HG03045 (cell line): ENCODE results near the gene SEMA4D.

Experiments
- ATAC-seq: cut with Tn5 transposase; IDR thresholded peaks from one replicate; pipeline ENCODE4 v1.9.1; 2021; ENCODE audit warnings: mild to moderate bottlenecking, moderate library complexity; ENCODE audit not compliant: unreplicated experiment

The SEMA4D gene

GRCh38 chr9:89466451-89467277 lies 31.2 kb downstream of the SEMA4D start:
- peak; percentile 51 for ATAC-seq

GRCh38 chr9:89465726-89466308 lies 32.1 kb downstream of the SEMA4D start:
- no peak for ATAC-seq

GRCh38 chr9:89465001-89465451 lies 32.9 kb downstream of the SEMA4D start:
- no peak for ATAC-seq

GRCh38 chr9:89464300-89464901 lies 33.5 kb downstream of the SEMA4D start:
- ATAC-seq: no peak

GRCh38 chr9:89462817-89463683 lies 34.9 kb downstream of the SEMA4D start:
- no peak for ATAC-seq

- ATAC-seq: no peak
Measured at GRCh38 chr9:89462199-89462598, 35.7 kb downstream of the SEMA4D start.

GRCh38 chr9:89461265-89461664 lies 36.6 kb downstream of the SEMA4D start:
- no peak for ATAC-seq

- no peak for ATAC-seq
Measured at GRCh38 chr9:89460551-89460950, 37.4 kb downstream of the SEMA4D start.

- ATAC-seq: no peak
Measured at GRCh38 chr9:89458768-89459496, 39.0 kb downstream of the SEMA4D start.

- ATAC-seq: no peak
Measured at GRCh38 chr9:89457376-89457855, 40.5 kb downstream of the SEMA4D start.

GRCh38 chr9:89455356-89455824 lies 42.5 kb downstream of the SEMA4D start:
- no peak for ATAC-seq

GRCh38 chr9:89454498-89455355 lies 43.2 kb downstream of the SEMA4D start:
- ATAC-seq: no peak

- no peak for ATAC-seq
Measured at GRCh38 chr9:89453452-89453851, 44.5 kb downstream of the SEMA4D start.

- no peak for ATAC-seq
Measured at GRCh38 chr9:89452561-89452960, 45.4 kb downstream of the SEMA4D start.

- ATAC-seq: no peak
Measured at GRCh38 chr9:89450213-89450612, 47.7 kb downstream of the SEMA4D start.

- ATAC-seq: no peak
Measured at GRCh38 chr9:89449261-89449671, 48.6 kb downstream of the SEMA4D start.

GRCh38 chr9:89448821-89449220 lies 49.1 kb downstream of the SEMA4D start:
- ATAC-seq: no peak

- no peak for ATAC-seq
Measured at GRCh38 chr9:89448381-89448780, 49.5 kb downstream of the SEMA4D start.

GRCh38 chr9:89447416-89447815 lies 50.5 kb downstream of the SEMA4D start:
- ATAC-seq: no peak
